ENCODE results near the gene GRID2IP.
A peak's percentile ranks its signal among the peaks of the same experiment; 100 is the strongest.
"Not testable (repeated sequence)": the region's sequence is repeated elsewhere in the genome, so short reads cannot be mapped to it uniquely, and the experiment has no call there.

The GRID2IP gene

DNA sequence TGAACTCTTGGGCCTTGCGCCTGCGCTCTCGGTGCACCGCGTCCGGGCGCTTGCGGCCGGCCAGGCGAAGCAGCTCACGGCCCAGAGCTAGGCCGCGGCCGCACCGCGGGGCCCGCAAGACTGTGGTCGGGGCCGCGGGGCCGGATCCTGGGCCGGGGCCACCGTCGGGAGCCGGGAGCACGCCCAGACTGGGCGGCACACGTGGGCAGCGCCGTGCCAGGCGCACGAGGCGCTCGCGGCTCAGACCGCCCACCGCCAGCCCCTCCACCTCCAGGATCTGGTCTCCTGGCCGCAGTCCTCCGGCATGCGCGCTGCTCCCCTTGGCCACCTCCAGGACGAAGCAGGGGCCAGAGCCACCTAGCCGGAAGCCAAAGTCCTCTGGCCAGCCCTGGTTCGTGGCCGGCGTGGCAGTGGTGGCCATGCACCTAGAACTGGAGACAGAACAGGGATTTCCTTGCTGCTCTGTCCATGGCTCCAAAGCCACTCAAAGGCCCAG is at the start of gene GRID2IP:
TSS of gene GRID2IP (minus strand) at position 446 of the 496 bp plus-strand sequence. CDS start at position 421, 25 bp downstream.
- no peak for ATAC-seq

DNA sequence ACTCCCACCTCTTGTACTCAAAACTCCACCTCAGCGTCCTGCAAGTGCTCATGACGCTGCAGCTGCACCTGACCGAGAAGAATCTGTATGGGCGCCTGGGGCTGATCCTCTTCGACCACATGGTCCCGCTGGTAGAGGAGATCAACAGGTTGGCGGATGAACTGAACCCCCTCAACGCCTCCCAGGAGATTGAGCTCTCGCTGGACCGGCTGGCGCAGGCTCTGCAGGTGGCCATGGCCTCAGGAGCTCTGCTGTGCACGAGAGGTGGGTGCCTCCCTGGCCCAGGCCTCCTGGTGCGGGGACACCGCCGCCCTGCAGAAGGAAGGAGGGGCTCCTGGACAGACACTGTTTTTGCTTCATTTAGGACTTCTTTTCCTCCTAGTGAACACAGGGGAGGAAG is 48.8 kb upstream of the GRID2IP start:
- ATAC-seq, result no peak

DNA sequence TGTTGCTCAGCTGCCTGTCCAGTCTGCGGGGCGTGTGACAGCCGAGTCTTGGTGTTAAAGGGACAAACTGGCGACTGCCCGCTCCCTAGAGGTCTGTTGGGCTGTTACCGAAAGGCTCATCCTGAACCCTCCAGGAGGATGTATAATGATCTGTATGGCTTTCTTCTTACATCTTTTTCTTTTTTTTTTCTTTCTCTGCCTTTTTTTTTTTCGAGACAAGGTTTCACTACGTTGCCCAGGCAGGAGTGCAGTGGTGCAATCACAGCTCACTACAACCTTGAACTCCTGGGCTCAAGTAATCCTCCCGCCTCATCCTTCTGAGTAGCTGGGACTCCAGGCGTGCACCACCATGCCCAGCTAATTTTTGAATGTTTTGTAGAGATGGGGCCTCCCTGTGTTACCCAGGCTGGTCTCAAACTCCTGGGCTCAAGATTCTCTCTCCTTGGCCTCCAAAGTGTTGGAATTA is 39.4 kb upstream of the GRID2IP start:
- peak in 1 of 2 donors; percentile 3 for ATAC-seq

DNA sequence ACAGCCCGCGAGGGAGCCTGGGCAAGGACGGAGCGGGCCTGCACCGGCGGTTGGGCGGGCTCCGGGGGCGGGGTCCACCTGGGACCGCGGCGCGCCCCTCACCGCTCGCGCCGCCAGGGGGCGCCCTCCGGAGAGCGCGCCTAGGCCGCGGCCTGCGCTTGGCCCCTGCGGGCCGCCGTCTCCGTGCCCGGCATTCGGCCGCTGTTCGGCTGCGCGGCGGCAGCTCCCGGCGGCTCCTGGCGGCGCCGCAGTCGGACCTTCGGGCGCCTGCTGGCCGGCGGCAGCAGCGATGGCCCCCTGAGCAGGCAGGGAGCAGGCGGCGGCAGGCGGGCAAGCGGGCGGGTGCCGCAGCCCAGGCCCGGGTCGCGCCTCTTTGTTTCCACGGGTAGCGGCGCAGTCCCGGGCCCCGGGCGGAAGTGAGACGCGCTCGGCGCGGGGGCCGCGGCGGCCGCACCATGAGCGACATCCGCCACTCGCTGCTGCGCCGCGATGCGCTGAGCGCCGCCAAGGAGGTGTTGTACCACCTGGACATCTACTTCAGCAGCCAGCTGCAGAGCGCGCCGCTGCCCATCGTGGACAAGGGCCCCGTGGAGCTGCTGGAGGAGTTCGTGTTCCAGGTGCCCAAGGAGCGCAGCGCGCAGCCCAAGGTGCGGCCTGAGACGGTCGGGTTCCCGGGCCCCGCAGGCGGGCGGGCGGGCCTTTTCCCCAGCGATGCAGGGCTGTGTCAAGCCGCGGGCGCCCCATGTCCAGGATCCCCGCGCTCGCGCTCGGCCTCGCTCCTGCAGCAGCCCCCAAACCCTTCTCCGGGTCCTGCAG is 38.8 kb upstream of the GRID2IP start, which contains the start of gene INTS15:
TSS of gene INTS15 (plus strand) at position 193 of the 816 bp plus-strand sequence. CDS start at position 456, 263 bp downstream.
- ATAC-seq, result peak; percentile 91 to 92

DNA sequence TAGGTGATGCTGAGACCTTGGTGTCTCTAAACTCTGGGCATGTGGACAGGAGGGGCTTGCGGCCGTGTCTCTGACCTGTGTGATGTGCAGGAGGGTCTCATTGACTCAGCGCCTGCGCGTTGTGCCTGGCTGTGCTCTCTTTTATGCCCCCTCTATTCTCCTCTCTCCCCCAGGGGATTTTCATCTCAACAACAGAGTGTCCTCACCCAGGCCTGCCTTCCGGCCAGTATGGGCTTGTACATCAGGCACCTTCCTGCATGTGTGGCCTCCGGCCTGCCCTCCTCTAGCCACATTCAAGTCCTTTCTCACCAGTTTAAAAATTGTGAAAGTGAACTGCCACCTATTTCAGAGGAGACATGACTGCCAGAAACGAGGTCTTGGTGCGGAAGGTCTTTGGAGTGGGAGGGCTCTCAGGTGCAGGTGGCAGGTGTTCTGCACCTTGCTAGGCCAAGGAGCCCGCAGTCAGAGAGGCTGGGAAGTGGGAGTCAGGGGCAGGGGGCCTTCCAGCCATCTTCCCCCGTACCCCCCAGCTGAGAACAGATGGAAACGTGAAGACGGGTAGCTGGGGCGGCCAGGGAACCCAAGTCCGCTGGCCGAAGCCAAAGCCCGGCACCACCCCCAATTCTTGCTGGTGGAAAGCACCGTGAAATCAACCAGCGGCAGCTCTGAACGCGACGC is 38.0 kb upstream of the GRID2IP start:
- no peak for ATAC-seq

DNA sequence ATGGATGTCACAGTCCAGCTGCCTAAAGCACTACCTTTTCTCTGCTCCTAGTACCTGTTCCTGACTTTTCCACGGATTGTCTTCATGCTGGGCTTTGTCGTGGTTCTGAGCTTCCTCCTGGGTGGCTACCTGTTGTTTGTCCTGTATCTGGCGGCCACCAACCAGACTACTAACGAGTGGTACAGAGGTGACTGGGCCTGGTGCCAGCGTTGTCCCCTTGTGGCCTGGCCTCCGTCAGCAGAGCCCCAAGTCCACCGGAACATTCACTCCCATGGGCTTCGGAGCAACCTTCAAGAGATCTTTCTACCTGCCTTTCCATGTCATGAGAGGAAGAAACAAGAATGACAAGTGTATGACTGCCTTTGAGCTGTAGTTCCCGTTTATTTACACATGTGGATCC is 37.3 kb upstream of the GRID2IP start:
- ATAC-seq, result no peak

DNA sequence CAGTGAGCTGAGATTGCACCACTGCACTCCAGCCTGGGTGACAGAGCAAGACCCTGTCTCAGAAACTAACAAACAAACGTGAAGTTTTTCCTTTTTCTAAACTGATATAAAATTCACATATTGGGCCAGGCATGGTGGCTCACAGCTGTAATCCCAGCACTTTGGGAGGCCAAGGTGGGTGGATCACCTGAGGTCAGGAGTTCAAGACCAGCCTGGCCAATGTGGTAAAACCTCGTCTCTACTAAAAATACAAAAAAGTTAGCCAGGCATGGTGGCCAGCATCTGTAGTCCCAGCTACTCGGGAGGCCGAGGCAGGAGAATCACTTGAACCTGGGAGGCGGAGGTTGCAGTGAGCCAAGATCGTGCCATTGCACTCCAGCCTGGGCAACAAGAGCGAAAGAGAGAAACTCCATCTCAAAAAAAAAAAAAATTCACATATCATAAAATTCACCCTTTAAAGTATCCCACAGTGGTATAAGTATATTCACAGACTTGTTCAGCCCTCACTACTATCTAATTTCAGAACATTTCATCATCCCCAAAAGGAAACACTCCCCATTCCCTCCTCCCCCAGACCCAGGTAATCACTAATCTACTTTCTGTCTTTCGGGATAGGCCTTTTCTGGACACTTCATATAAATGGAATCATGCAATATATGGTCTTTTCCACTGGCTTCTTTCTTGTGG is 34.6 kb upstream of the GRID2IP start:
- not testable (repeated sequence) for ATAC-seq

DNA sequence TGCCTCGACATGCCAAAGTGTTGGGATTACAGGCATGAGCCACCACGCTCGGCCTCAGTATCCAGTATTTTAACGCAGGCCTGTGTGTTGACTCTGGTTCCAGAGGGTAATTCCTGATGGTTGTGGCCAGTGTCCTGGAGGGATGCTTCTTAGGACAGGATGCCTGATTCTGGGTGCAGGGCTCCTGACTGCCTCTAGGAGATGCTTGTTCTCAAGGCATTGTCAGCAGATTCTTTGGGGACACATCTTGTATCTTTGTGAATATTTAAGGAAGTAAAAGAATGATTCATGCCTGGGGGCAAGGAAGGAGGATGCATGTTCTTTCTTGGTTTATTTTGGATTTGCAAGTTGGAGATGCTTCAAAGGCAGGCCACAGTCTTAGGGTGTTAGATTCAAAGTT is 28.2 kb upstream of the GRID2IP start:
- ATAC-seq, result no peak

DNA sequence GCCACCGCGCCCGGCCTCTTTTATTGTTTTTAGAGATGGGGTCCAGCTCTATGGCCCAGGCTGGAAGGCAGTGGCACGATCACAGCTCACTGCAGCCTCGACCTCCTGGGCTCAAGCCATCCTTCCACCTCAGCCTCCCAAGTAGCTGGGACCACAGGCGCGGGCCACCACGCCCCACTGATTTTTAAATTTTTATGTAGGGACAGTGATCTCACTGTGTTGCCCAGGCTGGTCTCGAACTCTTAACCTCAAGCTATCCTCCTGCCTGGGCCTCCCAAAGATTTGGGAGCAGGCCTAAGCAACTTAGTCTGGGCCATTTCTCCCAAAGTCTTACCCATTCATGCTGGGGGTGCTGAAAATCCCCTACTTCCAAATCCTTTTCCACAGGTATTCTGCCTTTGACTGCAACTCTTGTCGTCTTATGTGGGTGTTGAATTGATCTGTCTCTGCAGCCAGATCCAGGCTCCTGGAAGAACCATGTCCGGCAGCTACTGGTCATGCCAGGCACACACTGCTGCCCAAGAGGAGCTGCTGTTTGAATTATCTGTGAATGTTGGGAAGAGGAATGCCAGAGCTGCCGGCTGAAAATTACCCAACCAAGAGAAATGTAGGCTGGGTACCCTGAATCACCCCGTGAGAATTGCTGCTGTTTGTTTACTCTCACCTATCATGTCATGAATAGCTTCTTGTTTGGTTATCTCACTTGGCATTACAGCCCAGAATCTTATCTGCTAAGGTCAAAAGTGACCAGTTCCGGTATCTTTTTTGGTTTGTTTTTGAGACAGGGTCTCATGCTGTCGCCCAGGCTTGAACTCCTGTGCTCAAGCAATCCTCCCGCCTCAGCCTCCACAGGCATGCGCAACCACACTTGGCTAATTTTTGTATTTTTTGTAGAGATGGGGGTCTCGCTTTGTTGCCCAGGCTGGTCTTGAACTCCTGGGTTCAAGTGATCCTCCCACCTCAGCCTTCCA is 27.1 kb upstream of the GRID2IP start:
- no peak for ATAC-seq

DNA sequence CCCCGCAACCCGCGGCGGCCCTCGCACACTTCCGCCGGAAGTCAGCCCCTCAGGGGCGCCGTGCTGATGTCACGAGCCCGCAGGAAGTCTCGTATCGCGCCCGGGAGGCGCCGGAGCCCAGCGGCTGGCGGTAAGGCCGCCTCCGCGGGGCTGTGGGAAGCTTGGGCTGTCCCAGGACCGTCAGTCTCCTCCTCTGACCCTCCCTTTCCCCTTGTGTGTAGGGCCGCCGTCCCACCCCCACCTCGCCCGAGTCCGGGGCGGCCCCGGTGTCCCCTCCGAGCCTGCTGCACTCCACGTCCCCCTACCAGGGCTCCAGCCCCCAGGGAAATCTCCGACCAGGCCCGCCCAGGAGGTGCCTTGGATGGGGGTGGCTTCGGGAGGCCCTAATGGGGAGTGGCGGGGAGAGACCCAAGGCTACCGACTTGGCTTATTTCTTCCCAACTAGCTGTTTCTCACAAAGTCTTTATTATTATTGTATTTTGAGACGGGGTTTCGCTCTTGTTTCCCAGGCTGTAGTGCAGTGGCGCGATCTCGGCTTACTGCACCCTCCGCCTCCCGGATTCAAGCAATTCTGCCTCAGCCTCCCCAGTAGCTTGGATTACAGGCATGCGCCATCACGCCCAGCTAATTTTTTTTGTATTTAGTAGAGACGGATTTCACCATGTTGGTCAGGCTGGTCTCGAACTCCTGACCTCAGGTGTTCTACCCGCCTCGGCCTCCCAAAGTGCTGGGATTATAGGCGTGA is 26.3 kb upstream of the GRID2IP start, which contains the start of gene ZDHHC4:
TSS of gene ZDHHC4 (plus strand) at position 86 of the 745 bp plus-strand sequence. CDS start 3,108 bp downstream, outside the sequence.
- ATAC-seq, result peak; percentile 99

DNA sequence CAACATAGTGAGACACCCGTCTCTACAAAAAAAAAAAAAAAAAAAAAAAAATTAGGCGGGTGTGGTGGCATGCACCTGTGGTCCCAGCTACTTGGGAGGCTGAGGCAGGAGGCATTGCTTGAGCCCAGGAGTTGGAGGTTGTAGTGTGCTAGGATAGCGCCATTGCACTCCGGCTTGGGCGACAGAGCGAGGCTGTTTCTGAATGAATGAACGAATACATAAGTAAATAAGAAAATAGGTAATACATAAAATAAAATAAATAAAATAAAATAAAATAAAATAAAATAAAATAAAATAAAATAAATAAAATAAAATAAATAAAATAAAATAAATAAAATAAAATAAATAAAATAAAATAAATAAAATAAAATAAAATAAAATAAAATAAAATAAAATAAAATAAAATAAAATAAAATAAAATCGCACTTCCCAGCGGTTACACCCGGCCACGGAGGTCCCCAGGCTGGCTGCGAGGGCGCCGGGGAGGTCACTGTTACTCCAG is 25.7 kb upstream of the GRID2IP start:
- ATAC-seq, result not testable (repeated sequence)

DNA sequence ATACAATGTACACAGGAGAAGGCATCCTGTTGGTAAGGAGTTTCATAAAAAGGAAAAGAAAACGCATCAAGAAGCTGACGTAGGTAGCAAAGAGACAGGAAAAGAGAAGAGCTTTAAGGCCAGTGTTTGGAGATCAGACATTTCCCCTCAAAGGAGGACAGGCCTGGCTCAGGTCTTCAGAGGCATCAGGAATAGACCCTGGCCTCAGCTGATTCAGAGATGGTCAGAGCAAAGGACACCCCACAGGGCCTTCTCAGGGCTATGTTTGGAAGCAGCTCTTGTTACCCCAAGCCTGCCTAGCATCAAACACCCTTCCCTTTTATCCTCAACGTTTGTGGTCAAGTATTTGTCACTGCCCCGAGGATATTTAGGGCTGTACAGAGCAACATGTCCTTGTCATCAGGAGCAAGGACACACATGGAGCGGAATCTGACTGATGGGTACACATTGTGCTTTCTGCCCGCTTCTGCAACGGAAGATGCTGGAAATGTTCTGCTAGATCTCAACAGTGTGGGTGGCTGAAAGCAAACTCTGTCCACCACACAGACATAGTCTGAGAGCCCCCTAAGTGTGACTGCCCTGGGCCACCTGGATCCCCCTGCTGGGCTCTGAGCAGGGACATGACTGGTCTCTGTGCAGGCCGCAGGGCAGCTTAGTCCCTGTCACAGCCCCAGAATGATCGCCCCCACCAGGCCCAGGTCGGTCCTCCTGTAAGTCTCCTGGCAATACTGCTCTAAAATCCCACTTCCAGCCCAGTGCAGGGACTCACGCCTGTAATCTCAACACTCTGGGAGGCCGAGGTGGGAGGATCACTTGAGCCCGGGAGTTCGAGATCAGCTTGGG is 25.0 kb upstream of the GRID2IP start:
- no peak for ATAC-seq

DNA sequence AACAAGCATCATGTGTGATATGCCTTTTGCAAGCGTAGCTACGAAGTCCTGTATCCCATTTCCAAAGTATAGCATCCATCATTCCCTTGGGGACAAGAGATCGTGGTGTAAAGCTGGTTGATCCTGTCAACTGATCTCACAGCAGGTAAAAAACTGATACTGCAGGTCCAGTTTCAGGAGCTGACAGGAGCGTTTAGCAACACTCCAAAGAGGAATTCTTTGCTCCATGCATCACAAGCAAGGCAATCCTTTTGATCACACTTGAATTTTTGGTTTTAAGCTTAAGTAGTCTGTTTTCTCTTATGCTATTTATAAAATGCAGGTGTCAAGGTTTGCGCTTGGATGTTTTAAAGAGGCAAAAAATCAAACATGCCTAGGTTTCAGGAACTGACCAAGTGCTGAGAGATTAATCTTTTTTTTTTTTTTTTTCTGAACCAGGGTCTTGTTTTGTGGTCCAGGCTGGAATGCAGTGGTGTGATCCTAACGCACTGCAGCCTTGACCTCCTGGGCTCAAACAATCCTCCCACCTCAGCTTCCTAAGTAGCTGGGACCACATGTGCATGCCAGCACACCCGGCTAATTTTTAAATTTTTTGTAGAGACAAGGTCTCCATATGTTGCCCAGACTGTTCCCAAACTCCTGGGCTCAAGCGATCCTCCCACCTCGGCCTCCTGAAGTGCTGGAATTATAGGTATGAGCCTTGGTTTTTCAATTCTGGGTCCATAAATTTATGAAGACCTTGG is 24.2 kb upstream of the GRID2IP start:
- ATAC-seq, result no peak

DNA sequence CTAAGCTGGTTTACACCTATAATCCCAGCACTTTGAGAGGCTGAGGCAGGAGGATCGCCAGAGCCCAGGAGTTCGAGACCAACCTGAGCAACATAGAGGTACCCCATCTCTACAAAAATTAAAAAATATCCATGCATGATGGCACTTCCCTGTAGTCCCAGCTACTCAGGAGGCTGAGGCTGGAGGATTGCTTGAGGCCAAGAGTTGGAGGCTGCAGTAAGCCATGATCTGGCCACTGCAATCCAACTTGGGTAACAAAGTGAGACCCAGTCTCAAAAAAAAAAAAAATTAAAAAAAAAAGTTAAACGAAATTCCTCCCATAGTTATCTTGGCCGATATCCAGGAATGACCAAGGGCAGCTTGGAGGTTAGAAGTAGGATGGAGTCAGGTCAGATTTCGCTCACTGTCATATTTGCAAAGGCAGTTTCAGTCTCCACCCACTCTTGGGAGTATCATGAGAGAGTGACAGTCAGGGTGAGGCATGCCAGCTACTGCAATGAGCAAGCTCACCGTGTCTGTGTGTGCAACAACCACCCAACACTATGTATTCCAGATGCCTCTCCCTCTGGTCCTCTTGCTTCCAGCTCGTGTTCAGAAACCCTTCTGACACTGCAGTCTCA is 20.0 kb upstream of the GRID2IP start:
- ATAC-seq, result peak in 1 of 2 donors; percentile 38

DNA sequence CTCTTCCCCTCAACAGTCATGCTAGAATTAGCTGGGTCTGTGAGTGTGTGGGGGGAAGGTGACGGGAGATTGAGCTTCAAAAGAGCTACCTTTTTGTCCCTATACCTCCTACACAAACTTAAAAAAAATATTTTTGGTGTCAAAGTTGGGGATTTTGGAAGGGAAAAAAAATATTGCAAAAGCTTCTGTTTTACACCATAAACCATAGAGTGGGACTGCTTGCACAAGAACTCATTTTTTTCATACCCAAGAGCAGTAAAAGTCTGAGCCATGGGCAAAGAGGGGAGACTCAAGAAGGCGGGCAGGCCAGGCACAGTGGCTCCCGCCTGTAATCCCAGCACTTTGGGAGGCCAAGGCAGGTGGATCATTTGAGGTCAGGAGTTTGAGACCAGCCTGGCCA is 16.6 kb upstream of the GRID2IP start:
- ATAC-seq, result no peak

DNA sequence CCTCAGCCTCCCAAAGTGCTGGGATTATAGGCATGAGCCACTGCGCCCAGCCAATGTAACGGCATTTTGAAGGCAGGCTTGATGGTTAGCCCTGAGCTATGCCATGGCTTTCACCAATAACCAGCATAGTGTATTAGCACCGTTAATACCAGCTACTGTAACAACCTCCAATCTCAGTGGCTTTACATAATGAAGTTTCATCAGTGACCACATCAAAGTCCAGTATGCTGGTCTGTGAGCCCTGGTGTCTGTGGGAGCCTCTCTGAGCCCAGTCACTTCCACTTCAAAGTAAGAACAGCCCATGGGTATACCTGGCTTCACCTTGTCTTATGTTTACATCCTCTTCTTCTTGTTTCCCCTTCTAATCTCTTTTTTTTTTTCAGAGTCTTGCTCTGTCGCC is 14.4 kb upstream of the GRID2IP start:
- ATAC-seq, result no peak

DNA sequence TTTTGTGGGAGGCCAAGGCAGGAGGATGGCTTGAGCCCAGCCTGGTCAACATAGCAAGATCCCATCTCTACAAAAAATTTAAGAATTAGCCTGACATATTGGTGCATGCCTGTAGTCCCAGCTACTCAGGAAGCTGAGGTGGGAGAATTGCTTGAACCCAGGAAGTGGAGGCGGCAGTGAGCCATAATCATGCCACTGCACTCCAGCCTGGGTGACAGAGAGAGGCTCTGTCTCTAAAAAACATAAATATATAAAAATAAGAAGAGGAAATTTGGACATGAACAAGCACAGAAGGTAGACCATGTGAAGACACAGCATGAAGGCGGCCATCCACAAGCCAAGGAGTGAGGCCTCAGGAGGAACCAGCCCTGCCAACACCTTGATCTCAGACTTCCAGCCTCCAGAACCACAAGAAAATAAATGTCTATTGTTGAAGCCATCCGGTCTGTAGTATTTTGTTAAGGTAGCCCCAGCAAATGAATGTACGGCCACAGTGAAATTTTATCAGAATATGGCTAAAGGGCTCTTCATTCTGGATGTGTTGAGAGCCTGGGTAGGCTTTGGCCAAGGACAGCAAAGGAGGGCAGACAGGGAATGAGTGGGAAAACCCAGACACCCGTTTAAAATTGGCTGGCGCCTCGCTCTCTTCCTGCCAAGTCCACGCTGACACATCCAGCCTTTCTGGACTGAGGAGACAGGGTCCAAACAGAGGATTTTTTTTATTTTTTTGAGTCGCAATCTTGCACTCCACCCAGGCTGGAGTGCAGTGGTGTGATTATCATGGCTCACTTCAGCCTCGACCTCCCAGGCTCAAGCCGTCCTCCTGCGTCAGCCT is 12.9 kb upstream of the GRID2IP start:
- no peak for ATAC-seq

DNA sequence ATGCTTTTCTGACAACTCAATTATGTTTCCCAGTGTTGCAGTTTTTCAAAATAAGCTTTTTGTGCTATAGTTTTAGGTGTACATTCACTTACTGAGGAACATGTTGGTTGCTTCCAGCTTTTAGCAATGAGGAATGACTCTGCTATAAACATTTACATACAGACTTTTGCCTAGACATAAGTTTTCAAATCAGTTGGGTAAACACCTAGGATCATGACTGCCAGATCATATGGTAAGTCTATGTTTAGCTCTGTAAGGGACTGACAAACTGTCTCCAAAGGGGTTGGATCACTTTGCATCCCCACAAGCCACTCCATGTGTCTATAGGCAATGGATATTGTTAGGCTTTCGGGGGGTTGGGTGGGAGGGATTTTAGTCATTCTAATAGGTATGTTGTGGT is 10.8 kb upstream of the GRID2IP start:
- ATAC-seq, result no peak
